ENCODE data around the gene LDB3. TPM values are rescaled to one million over a fixed set of nuclear protein-coding genes. Genes with fewer than 3 reads are reported as not detected.

Gene LDB3
- total RNA-seq, 1 donor from 2014 or later, result not detected

GRCh38 chr10:86726677-86726999, 58.3 kb downstream of the LDB3 start:
- TF ChIP-seq CTCF (conservative IDR thresholded peaks at IDR 0.05; ENCODE audit: low read depth, low read length), result no peak
- no peak for DNase-seq (ENCODE audit: low read depth)
- H3K4me3 ChIP-seq (ENCODE audit: low read depth, low read length), result no peak overlapping the region

DNA sequence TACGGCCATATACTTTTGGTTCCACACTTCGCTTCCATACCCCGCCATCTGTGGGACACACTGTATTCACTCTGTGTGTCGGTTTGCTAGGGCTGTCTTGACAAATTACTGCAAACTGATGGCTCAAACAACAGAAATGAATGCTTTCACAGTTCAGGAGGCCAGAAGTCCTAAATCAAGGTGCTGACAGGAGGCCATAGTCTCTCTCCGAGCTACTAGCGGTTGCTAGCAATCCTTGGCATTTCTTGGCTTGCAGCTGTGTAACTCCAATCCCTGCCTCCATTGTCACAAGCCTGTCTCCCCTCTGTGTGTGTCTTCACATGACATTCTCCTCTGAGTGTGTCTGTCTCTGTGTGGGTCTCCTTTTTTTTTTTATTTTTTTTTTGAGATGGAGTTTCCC, 59.2 kb downstream of the LDB3 start:
- no peak for DNase-seq (ENCODE audit: low read depth)
- H3K4me3 ChIP-seq (ENCODE audit: low read depth, low read length), result no peak overlapping the region
- TF ChIP-seq CTCF (conservative IDR thresholded peaks at IDR 0.05; ENCODE audit: low read depth, low read length), result no peak

DNA sequence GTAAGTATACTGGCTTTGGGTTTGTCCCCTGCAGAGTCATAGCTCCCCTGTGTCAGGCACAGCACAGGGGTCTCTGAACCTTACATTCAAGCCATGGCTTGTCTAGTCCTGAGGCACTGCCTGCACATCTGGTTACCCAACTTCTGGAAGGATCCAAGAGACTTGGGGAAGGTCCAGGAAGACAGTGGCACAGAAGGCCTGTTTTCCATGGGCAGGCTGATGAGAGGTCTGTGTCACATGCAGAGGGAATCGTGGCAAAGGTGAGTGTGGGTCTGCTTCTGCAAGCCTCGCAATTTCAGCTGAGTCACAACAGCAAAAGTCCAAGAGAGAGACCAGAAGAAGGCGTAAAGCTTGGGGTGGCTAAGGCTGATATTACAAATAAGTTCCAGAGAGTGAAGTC, 59.7 kb downstream of the LDB3 start:
- no peak for DNase-seq (ENCODE audit: low read depth)
- TF ChIP-seq CTCF (conservative IDR thresholded peaks at IDR 0.05; ENCODE audit: low read depth, low read length), result no peak
- H3K4me3 ChIP-seq (ENCODE audit: low read depth, low read length), result no peak overlapping the region

GRCh38 chr10:86729677-86730076, 61.4 kb downstream of the LDB3 start:
- no peak overlapping the region for H3K4me3 ChIP-seq (ENCODE audit: low read depth, low read length)
- no peak for DNase-seq (ENCODE audit: low read depth)
- TF ChIP-seq CTCF (conservative IDR thresholded peaks at IDR 0.05; ENCODE audit: low read depth, low read length), result no peak

DNA sequence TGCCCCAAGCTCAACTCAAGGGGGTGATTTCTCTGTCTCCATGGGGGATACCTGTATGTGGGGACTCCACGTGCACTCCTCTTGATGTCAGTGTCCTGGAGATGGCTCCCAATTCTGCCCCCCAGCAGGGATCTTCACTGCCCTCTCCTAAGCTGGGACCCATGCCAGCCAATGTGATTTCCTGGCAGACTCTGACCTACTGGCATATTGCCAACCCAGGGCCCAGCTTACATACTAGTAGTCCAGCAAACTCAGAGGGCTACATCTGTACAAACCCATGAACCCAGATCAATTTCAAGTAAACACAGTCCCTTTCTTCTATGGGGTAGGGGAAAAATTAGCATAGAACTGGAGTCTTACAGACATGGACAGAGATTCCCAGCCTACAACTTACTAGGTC, 61.9 kb downstream of the LDB3 start:
- no peak for DNase-seq (ENCODE audit: low read depth)

DNA sequence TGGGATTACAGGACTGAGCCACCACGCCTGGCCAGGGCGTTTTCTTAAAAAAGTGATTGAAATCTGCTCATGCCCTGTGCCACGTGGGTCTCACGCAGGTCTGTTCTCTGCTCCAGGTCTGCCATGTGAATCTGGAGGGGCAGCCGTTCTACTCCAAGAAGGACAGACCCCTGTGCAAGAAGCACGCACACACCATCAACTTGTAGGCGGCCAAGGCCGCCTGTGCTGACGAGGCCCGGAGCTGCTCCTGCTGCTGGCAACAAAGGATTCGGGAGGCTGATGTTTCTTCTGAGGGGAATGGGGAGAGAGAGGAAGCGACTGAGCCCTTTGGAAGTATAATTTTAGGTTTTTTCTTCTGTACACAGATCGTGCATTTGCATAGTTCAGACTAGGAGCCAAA, 64.5 kb downstream of the LDB3 start:
- H3K4me3 ChIP-seq (ENCODE audit: low read depth, low read length), result no peak overlapping the region
- TF ChIP-seq CTCF (conservative IDR thresholded peaks at IDR 0.05; ENCODE audit: low read depth, low read length), result no peak
- DNase-seq (ENCODE audit: low read depth), result no peak

More for the DNA sequence above, 61.9 kb downstream of the LDB3 start:
- TF ChIP-seq CTCF (conservative IDR thresholded peaks at IDR 0.05; ENCODE audit: low read depth, low read length), result no peak
- H3K4me3 ChIP-seq (ENCODE audit: low read depth, low read length), result no peak overlapping the region

DNA sequence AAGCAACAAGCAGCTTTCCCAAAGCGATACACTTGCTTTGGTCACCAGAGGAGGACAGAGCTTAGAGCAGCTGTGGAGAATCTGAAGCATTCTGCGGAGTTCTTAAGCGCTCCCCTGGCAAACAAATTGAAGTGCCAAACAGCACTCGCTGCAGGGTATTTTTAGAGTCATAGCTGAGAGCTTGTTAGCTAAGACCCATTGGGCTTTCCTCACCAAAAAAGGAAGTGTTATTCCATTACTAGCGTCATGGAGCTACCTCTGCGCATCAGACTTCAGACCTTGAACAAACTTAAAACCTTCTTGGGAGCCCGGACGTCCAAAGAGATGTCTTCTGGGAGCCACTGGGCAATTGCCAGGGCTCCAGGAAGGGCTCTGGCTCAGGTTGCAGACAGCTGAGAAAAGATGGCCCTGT, 65.0 kb downstream of the LDB3 start:
- no peak overlapping the region for H3K4me3 ChIP-seq (ENCODE audit: low read depth, low read length)
- no peak for DNase-seq (ENCODE audit: low read depth)
- TF ChIP-seq CTCF (conservative IDR thresholded peaks at IDR 0.05; ENCODE audit: low read depth, low read length), result no peak

All from epithelial cell of proximal tubule (primary cell).